T-helper 1 cell (primary cell): ENCODE data around the gene KDM6B.
A peak's percentile ranks its signal among the peaks of the same experiment; 100 is the strongest.

Experiments used
- DNase-seq, 5 donors: peaks; one replicate each; pipeline ENCODE4 v3.0.0-alpha.2; 2012 to 2020

The KDM6B gene

GRCh38 chr17:7822126-7822525 is 11.9 kb upstream of the KDM6B start:
- no peak for DNase-seq

DNA sequence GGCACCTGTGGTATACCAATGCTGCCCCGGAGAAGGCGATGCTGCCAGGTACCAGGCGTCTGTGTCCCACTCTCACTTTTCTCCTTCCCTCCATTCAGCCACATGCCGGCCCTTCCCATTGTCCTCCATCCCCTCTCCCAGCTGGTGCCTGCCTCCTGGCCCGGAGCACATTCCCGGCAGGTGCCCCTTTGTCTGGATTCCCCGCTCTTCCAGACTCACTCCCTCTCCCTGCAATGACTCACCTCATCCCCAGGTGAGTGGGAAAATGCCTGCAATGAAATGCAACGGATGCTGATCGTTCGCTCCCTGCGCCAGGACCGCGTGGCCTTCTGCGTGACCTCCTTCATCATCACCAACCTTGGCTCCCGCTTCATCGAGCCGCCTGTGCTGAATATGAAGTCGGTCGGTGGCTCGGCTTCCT is 10.4 kb upstream of the KDM6B start:
- DNase-seq = no peak

GRCh38 chr17:7824021-7824924 is 9.7 kb upstream of the KDM6B start:
- DNase-seq = no peak

GRCh38 chr17:7825206-7825990 is 8.6 kb upstream of the KDM6B start:
- DNase-seq = no peak

- DNase-seq = no peak
Measured at GRCh38 chr17:7830616-7831015, 3.4 kb upstream of the KDM6B start.

DNA sequence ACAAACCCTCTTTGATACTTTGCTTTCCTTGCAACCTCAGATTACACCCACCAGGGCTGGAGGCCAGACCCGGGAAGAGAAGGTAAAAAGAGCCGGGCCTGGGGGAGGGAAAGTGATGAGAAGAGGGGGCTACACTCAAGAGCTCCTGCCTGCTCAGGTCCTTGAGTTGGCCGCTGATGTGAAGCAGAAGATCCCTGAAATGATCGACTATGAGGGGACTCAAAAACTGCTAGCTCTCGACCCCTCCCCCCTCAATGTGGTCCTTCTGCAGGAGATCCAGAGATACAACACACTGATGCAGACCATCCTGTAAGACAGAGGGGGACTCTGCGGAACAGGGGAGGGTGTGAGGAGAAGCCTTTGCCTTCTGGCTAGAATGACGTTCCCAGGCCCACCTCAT is 2.8 kb upstream of the KDM6B start:
- no peak for DNase-seq

DNA sequence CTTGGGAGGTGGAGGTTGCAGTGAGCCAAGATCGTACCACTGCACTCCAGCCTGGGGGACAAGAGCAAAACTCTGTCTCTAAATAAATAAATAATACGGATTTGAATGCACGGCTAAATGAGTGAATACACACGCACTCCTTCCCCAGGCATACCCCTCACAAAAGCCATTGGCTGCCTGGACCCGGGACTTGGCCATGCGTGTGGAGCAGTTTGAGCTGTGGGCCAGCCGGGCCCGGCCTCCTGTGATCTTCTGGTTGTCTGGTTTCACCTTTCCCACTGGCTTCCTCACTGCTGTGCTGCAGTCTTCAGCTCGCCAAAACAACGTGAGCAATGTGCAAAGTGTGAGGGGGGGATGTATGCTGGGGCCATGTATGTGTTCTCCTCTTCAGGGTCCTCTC is 1.6 kb upstream of the KDM6B start:
- DNase-seq = no peak

- no peak for DNase-seq
Measured at GRCh38 chr17:7833011-7833794, 814 bp upstream of the KDM6B start.

DNA sequence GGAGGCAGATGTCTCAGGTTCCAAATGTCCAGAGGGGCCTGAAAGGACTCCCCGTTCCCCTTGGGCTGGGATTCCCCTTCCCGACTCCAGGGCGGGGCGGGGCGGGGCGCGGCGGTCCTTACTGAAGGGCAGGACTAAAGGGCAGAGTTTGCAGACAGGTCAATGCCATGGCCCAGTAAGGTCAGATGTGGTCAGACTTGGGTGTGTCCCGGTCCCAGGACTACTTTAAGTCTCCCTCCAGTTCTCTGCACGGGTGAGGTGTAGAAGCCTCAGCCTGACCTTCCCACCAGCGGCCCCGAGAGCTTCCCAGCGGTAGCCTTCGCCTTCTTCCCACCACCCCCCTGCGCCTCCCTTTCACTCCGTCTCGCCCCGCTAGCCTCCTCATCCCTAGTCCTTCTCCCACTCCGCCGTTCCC is 532 bp downstream of the KDM6B start:
- DNase-seq = peak; percentile 35 to 69 (median 59)

GRCh38 chr17:7834957-7835813 is 1.2 kb downstream of the KDM6B start:
- peak; percentile 88 to 94 (median 91) for DNase-seq

DNA sequence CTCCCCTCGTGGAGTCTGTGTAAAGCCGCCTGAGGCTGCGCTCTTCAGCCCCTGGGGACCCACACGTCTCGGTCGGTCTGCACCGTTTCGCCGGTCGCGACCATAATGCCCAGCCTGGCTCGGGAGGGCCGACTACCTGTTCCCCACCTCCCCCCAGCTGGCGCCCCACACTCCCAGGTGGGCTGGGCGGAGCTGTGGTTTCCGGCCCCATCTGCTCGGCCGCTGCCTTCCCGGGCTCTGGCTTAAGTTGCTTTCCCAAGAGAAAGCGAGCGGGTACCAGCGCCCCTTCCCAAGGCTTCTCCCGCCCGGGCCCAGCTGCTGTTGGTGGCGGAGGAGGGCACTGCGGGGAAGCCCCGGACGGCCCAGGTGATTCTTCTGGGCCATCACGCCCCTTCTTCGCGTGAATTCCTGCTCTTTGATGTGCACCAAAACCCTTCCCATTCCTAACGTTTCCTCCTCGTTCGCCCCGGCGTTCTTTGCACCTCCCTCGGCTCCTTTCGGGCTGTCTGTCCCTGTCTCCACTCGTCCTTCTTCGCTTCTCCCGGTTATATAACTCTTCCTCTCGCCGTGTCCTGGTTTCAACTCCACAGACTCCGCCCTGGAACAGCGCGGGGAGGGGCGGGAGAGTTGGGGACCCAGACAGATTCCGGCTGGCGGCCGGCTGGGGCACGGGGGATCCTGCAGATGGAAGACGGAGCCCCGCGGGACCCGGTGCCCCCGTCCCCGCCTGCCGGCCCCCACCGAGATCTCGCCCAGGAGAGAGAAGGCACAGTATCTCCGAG is 2.0 kb downstream of the KDM6B start:
- DNase-seq = peak in 2 of 5 donors; percentile 55 to 66

GRCh38 chr17:7836596-7837407 is 2.8 kb downstream of the KDM6B start:
- DNase-seq = peak; percentile 46 to 69 (median 60)

GRCh38 chr17:7837408-7838088 is 3.5 kb downstream of the KDM6B start:
- DNase-seq = no peak

GRCh38 chr17:7838090-7839075 is 4.4 kb downstream of the KDM6B start:
- DNase-seq = no peak

DNA sequence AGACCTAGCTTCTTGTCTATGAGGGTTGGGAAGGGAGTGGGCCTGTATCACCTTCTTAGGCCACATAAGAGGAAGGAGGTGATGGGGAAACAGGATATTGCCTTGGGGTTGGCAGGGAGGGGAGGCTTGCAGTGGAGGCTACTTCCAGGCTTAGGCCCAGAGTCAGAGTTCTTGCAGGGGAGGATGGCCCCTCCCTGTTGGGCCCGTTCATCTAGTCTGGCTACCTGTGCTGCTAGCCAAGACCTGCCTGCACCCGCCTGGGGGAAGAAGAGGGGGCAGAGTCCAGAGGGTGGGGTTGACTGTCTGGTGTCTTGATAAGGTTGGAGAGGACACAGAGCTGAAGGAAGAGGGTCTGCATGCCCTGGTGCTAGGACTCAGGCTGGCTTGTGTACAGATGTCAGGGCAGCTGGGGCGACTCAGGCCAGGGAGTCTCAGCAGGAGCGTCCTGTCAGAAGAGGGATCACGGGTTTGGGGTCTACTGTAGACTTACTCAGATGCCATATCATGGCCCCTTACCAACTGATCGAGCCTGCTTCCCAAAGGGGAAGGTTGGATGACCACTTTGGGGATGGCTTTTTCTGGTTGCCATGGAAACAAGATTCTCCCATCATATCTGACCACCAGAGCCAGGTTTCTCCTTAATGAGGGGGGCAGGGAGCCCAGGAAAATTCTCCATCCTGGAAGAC is 5.3 kb downstream of the KDM6B start:
- no peak for DNase-seq

GRCh38 chr17:7839876-7840261 is 5.9 kb downstream of the KDM6B start:
- DNase-seq = peak in 1 of 5 donors; percentile 55

DNA sequence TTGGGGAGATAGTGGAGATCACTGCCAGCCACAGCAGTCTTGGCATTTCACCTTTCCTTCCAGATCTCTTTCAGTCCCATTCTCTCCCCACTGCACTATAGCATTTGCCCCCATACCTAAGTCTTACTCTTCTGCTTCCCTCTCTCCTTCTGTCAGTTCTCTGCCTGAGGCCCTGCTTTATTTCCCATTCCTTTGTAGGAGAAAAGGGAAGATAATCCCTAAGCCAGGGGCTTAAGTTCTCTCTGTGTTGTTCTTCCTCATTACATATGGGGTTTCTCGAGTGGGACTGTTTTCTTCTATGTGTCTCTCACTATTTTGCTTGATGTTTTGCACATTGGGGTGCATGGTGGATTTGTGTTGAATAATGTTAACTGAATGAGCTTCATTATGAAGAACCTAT is 6.4 kb downstream of the KDM6B start:
- DNase-seq = no peak

DNA sequence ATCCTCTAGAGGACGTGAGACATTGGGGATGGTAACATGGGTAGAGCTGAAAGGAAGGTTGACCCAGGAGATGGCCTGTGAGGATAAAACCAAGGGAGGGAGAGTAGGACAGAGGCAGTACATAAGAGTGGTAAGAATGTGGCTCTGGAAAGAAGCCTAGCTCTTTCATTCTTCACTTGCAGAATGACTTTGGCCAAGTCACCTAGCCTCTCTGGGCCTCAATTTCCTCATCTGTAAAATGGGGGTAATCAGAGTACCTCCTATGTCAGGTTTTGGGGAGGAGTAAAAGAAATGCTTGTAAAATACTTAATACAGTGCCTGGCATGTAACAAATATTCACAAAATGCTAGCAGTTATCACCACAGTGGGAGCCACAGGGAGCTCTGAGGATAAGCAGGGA is 6.9 kb downstream of the KDM6B start:
- DNase-seq = no peak
